ENCODE results near the gene TOGARAM1. TPM values are rescaled to one million over a fixed set of nuclear protein-coding genes. Genes with fewer than 3 reads are reported as not detected.
A peak's percentile ranks its signal among the peaks of the same experiment; 100 is the strongest.

TOGARAM1 gene
- total RNA-seq, 1 experiment from 2014 or later, result 6.3 TPM

- H3K9ac ChIP-seq (ENCODE audit: low read length), result no peak overlapping the region
- no peak for DNase-seq
- H3K27me3 ChIP-seq (ENCODE audit: low read length), result no peaks in the 10 kb centered on the region
- no peaks in the 10 kb centered on the region for H4K20me1 ChIP-seq (ENCODE audit: low read length)
- no peak overlapping the region for H3K4me2 ChIP-seq (ENCODE audit: low read length)
- no peaks in the 10 kb centered on the region for H3K9me2 ChIP-seq (replicated peaks; ENCODE audit: low read length)
- peak; percentile 33; the same call in 1 of the 2 replicates for ATAC-seq
- no peak for TF ChIP-seq EZH2phosphoT487 (IDR thresholded peaks at IDR 0.05; ENCODE audit: borderline replicate concordance, low read length)
- no peak for TF ChIP-seq EZH2 (IDR thresholded peaks at IDR 0.05; ENCODE audit: low read length, unreplicated experiment)
- no peak for TF ChIP-seq CTCF (conservative IDR thresholded peaks at IDR 0.05; ENCODE audit: low read depth, low read length)
- intact Hi-C loops (cut with micrococcal nuclease), result loop anchor here (2.0 kb wide), 1 partner anchor 14 kb away; no protein-coding TSS in a partner anchor
- CTCF ChIA-PET, result no interaction called here
- no peak overlapping the region for H2AFZ ChIP-seq (ENCODE audit: low read length)
- no peak overlapping the region for H3K27ac ChIP-seq (ENCODE audit: low read length)
- H3F3A ChIP-seq (ENCODE audit: low read length, unreplicated experiment), result no peaks in the 10 kb centered on the region
- no peak overlapping the region for H3K4me3 ChIP-seq (ENCODE audit: low read length)
- H3K4me1 ChIP-seq (ENCODE audit: insufficient read depth, low read length), result peaks cover 4% of the 10 kb centered on the region; the same call in 1 of the 2 replicates
- H3K9me3 ChIP-seq (ENCODE audit: low read length), result no peaks in the 10 kb centered on the region
- no TSS peak for BruUV-seq (replicated peaks)
- H3K36me3 ChIP-seq (ENCODE audit: low read depth, low read length), result no peaks in the 10 kb centered on the region
- peaks cover 12% of the 10 kb centered on the region; the same call in 1 of the 2 replicates for H3K79me2 ChIP-seq (ENCODE audit: low read length)
- POLR2A ChIA-PET (ENCODE audit: unreplicated experiment), result no interaction called here
These were observed 28.5 kb downstream of the TOGARAM1 start for GRCh38 chr14:44990533-44990932.

- ChIA-PET POLR2A (ENCODE audit: unreplicated experiment) (interaction anchor here (0.6 kb wide), 1 partner anchor 101 kb away, joined by 42 read pairs; no protein-coding TSS in a partner anchor), CTCF (no interaction called here)
- Histone ChIP-seq H3K9me3 (ENCODE audit: low read length) (no peaks in the 10 kb centered on the region), H3K9me2 (replicated peaks; ENCODE audit: low read length) (no peaks in the 10 kb centered on the region), H3K9ac (ENCODE audit: low read length) (no peak overlapping the region), H3K4me2 (ENCODE audit: low read length) (no peak overlapping the region), H3K4me1 (ENCODE audit: insufficient read depth, low read length) (peaks cover 4% of the 10 kb centered on the region; the same call in 1 of the 2 replicates), H4K20me1 (ENCODE audit: low read length) (no peaks in the 10 kb centered on the region), H2AFZ (ENCODE audit: low read length) (no peak overlapping the region), H3F3A (ENCODE audit: low read length, unreplicated experiment) (no peaks in the 10 kb centered on the region), H3K79me2 (ENCODE audit: low read length) (peaks cover 6% of the 10 kb centered on the region; the same call in 1 of the 2 replicates), H3K36me3 (ENCODE audit: low read depth, low read length) (peaks cover 6% of the 10 kb centered on the region; the same call in 1 of the 2 replicates), H3K27ac (ENCODE audit: low read length) (no peak overlapping the region), H3K27me3 (ENCODE audit: low read length) (no peaks in the 10 kb centered on the region), H3K4me3 (ENCODE audit: low read length) (no peak overlapping the region)
- DNase-seq (no peak), ATAC-seq (no peak; the same call in 1 of the 2 replicates)
- intact Hi-C loops (cut with micrococcal nuclease), result no loop called here
- TF ChIP-seq EZH2 (IDR thresholded peaks at IDR 0.05; ENCODE audit: low read length, unreplicated experiment), result no peak
- no peak for TF ChIP-seq CTCF (conservative IDR thresholded peaks at IDR 0.05; ENCODE audit: low read depth, low read length)
- no peak for TF ChIP-seq EZH2phosphoT487 (IDR thresholded peaks at IDR 0.05; ENCODE audit: borderline replicate concordance, low read length)
- BruUV-seq (replicated peaks), result no TSS peak
These were observed 33.2 kb downstream of the TOGARAM1 start for GRCh38 chr14:44995196-44995595.

- no peak overlapping the region for H3K9ac ChIP-seq (ENCODE audit: low read length)
- H3K9me2 ChIP-seq (replicated peaks; ENCODE audit: low read length), result no peaks in the 10 kb centered on the region
- DNase-seq (no peak), ATAC-seq (peak; percentile 56)
- H4K20me1 ChIP-seq (ENCODE audit: low read length), result no peaks in the 10 kb centered on the region
- no peaks in the 10 kb centered on the region for H3K27me3 ChIP-seq (ENCODE audit: low read length)
- no peak overlapping the region for H3K4me3 ChIP-seq (ENCODE audit: low read length)
- intact Hi-C loops (cut with micrococcal nuclease), result no loop called here
- H3K4me2 ChIP-seq (ENCODE audit: low read length), result no peak overlapping the region
- H3K79me2 ChIP-seq (ENCODE audit: low read length), result peaks cover 6% of the 10 kb centered on the region; the same call in 1 of the 2 replicates
- peaks cover 4% of the 10 kb centered on the region; the same call in 1 of the 2 replicates for H3K4me1 ChIP-seq (ENCODE audit: insufficient read depth, low read length)
- H2AFZ ChIP-seq (ENCODE audit: low read length), result no peak overlapping the region
- POLR2A ChIA-PET (ENCODE audit: unreplicated experiment), result no interaction called here
- TF ChIP-seq EZH2phosphoT487 (IDR thresholded peaks at IDR 0.05; ENCODE audit: borderline replicate concordance, low read length), result no peak
- TF ChIP-seq CTCF (conservative IDR thresholded peaks at IDR 0.05; ENCODE audit: low read depth, low read length), result no peak
- no peak for TF ChIP-seq EZH2 (IDR thresholded peaks at IDR 0.05; ENCODE audit: low read length, unreplicated experiment)
- no peaks in the 10 kb centered on the region for H3F3A ChIP-seq (ENCODE audit: low read length, unreplicated experiment)
- H3K36me3 ChIP-seq (ENCODE audit: low read depth, low read length), result peaks cover 6% of the 10 kb centered on the region; the same call in 1 of the 2 replicates
- BruUV-seq (replicated peaks), result no TSS peak
- H3K9me3 ChIP-seq (ENCODE audit: low read length), result no peaks in the 10 kb centered on the region
- no peak overlapping the region for H3K27ac ChIP-seq (ENCODE audit: low read length)
- CTCF ChIA-PET, result no interaction called here
These were observed 33.8 kb downstream of the TOGARAM1 start for GRCh38 chr14:44995770-44996294.

All from PC-3 (cell line).